Erythroblast (primary cell): ENCODE data around the gene NDOR1.

Experiments used
- GATA1 ChIP-seq: IDR thresholded peaks from 2 replicates; pipeline ENCODE4 v1.6.1; 2011; ENCODE audit warnings: low read depth, mild to moderate bottlenecking, control low read depth, low read length, moderate library complexity
- POLR2A ChIP-seq: IDR thresholded peaks from 2 replicates; pipeline ENCODE4 v1.6.1; 2011; ENCODE audit warnings: mild to moderate bottlenecking, low read length

GRCh38 chr9:137199411-137200121, 5.9 kb upstream of the NDOR1 start:
- TF ChIP-seq POLR2A (no peak), GATA1 (no peak)
